ENCODE results near the gene ASTL. TPM values are rescaled to one million over a fixed set of nuclear protein-coding genes. Genes with fewer than 3 reads are reported as not detected.
"Not testable (repeated sequence)": the region's sequence is repeated elsewhere in the genome, so short reads cannot be mapped to it uniquely, and the experiment has no call there.

ASTL gene
- total RNA-seq, 1 experiment from 2014 or later, result not detected

DNA sequence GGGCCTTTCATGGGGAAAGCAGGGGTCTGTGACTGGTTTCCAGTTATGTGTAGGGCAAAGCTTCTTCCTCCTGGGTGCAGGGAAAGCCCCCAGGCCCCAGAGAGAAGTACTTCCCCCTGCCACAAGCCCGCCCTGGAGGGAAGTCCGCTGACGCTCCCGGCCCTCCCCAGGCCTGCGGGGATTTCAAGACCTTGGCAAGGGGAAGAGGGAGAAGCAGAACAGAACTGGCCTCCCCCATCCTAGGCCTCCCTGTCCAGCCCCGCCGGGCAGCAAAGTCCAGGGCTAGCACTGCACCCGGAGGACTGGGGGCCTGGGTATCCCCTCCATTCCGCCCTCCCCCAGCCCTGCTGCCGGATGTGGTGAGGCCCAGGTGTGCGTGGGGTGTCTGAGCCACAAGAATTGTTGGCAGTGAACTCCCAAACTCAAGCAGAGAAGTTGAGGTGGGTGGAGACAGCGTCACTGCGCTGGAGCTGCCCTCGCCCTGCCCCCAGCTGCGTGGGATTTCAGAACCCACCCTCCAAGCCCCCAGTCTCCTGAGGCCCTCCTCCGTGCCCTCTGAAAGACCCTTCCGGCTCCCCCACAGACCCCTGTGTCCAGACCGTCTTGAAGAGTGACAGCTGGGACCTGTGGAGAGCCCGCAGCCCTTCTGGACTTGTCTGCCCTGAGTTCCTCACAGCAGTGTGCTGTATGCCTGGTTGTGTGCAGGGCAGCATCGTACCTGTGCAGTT, 8.0 kb upstream of the ASTL start:
- DNase-seq (ENCODE audit: low read depth), result no peak

DNA sequence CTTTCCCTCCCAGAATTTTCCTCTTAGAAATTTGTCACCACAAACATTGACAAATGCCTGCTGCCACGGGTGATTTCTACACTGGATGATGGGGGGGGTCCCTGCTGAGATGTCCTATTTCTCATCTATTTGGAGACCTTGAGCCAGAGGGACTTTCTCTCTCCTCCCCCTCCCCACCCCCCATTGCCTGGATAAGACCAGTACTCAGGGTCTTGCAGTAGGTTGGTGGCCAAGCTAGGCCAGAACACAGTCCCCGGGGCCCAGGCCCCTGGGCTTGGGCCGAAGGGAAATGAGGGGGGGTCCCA, 7.5 kb upstream of the ASTL start:
- no peak for DNase-seq (ENCODE audit: low read depth)

DNA sequence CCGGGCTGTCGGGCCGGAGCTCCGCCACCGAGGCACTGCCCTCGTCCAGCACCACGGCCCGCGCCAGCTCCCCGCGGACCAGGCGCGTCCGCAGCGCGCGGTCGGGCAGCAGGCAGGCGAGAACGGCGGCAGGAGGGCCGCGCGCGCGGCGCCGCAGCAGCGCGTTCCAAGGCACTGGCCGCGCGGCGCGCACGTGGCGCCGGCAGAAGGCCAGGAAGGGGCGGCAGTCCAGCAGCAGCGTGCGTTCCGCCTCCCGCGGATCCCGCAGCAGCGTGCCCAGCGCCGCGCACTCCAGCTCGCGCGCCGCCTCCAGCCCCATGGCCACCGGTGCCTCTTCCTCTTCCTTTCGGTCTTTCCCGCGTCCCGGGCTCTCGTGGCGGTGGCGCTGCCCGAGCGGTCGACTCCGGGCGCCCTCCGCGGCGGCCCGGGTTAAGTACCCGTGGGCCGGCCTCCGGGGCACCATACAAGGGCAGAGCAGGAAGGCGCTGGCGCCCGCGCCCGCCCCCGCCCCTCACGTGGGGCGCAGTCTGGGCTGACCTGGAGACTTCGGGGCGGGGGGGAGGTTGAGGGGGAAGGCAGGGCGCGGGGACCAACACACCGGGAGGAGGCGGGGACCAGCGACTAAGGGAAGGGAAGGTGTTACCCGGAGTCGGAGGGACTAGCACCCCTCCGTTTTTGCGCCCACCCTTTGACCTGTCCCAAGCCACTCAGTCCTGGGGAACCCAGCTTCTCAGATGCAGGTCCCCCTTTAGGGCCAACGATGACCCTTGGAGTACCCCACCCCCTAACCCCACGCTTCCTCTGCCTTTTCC, 6.9 kb upstream of the ASTL start, which contains the start of gene DUSP2:
TSS of gene DUSP2 (minus strand) at position 405 of the 812 bp plus-strand sequence. CDS start at position 319, 86 bp downstream.
- peak; percentile 22 for DNase-seq (ENCODE audit: low read depth)

GRCh38 chr2:96144481-96145035, 6.3 kb upstream of the ASTL start:
- DNase-seq (ENCODE audit: low read depth), result no peak

DNA sequence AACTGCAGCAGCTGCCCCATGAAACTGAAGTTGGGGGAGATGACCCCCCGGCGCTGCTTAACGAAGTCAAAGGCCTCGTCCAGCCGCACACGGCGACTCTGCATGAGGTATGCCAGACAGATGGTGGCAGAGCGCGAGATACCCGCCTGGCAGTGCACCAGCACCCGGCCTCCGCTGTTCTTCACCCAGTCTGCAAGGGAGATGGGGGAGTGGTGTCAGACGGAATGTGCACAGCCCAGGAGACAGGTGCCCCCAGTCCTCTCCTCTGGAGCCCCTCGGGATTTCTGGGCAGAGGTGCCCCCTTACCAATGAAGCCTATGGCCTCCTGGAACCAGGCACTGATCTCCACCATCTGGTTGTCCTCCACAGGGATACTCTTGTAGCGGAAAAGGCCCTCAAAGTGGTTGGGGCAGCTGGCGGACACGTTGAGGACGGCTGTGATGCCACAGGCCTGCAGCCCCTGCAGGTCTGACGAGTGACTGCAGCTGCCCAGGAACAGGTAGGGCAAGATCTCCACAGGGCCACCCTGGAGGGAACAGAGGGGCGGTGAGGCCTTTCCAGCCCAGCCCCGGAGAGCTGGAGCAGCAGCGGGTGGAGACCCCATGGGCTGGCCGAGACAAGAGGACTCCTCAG, 5.7 kb upstream of the ASTL start:
- no peak for DNase-seq (ENCODE audit: low read depth)

DNA sequence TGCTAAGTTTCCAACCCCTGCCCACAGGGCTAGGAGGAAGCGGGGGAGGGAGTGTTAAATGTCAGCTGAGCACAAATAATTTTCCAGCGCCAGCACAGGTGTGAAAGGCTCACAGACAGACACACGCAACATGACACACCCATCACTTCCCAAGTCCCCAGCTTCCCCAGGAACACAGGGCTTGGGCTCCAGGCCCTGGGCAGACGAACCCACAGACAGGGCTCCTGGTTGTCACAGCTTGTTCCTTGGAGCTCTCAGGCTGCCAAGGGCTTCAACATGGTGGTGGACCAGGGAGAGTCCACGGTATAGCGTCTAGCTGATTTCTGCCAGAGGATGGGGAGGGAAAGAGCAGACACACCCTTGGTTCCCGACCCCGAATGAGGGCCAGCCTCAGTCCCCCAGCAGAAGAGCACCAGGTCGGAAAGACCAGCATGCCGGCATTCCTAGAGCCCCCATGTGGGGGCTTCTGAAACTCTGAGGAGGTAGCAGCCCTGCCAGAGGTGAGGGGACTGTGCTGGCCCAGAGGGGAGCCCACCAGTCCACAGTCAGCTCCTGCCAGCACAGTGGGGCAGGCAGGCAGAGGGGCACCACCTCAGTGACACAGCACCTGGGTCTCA, 5.0 kb upstream of the ASTL start:
- DNase-seq (ENCODE audit: low read depth), result no peak

- DNase-seq (ENCODE audit: low read depth), result no peak
Observed at GRCh38 chr2:96142217-96143113, 4.2 kb upstream of the ASTL start.

DNA sequence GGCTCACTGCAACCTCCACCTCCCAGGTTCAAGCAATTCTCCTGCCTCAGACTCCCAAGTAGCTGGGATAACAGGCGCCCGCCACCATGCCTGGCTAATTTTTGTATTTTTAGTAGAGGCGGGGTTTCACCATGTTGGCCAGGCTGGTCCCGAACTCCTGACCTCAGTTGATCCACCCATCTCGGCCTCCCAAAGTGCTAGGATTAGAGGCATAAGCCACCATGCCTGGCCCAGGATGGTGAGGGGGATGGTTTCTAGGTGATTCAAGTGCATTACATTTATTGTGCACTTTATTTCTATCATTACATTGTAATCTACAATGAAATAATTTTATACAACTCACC, 3.3 kb upstream of the ASTL start:
- DNase-seq (ENCODE audit: low read depth), result not testable (repeated sequence)

DNA sequence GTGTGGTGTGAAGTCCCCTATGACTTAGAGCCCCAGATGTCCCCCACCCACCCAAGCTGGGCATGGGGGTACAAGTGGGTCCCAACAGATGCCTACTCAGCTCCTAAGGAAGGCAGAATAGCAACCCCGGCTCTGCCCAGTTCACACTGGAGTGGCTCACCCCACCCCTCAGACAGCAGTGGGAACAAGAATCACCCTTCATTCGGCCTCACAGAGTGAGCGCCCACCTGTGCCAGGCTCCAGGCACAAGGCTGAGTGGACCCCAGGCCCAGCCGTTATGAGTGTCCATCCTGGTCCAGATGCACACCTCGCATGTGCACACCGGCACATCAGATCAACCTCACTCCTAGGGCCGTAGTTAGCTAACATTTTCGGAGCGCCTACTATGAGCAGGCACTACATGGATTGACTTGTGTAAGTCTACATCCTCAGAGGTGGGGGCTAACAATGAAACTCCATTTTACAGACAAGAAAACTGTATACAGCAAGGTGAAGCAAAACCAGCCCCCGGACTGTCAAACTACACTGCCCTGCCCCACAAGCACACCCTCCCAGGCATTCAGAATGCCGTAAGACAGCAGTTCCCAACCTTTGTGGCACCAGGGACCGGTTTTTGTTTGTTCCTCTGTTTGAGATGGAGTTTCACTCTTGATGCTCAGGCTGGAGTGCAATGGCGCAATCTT, 2.8 kb upstream of the ASTL start:
- DNase-seq (ENCODE audit: low read depth), result no peak

DNA sequence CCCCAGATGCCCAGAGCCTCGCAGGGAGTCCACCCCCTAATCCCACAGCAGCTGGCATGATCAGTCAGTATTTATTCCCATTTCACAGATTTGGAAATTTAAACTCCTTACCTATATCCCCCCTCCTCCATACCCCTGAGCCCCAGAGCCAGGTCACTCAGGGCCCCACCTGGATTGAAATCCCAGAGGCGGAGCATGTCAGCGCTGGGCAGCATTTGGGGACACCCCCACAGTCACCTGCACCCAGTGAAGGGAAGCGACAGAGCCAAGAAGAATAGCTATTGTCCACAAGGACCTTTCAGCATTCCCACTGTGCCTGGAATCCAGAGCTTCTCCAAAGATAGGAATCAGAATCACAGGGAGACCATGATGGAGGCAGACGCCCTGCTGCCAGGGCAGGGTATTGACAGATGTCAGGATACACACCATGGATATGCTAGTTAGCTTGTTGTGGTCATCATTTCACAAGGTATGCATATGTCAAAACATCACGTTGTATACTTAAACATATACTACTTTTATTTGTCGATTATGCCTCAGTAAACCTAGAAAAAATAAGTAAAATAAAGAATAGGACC, 968 bp upstream of the ASTL start:
- no peak for DNase-seq (ENCODE audit: low read depth)

DNA sequence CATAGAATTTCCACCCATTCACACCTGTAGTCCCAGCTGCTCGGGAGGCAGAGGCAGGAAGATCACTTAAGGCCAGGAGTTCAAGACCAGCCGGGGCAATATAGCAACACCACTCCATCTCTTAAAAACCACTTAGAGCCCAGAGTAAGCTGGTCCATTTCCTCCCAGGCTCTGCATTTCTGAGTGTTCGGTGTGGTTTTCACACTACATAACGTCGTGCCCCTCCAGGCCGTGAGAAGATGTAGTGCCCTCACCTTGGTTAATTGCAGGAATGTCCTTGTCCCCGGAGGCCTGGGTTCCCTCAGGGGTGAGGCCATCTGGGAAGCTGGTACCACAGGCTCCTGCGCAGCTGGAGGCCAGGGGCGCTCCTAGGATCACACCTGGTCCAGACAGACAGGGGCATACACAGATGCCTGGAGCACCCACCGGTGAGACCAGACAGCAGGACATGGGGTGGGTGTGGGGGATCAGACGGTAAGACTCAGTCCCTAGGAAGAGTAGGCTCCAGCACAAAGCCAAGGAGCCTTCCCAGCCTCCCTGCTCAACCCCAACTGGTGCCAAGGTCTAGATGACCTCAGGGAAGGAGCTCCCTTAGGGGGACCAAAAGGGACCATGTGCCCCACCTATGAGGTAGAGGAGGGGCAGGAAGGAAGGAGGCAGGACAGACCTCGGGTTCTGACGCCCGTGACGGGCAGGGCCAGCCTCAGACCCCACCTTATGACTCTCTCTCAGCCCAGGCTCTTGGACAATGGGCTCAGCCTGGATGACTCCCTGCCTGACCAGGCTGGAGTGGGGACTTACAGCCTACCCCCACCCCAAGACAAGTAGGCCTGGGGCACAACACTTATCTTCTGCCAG, 752 bp downstream of the ASTL start:
- no peak for DNase-seq (ENCODE audit: low read depth)

GRCh38 chr2:96136129-96136720, 2.1 kb downstream of the ASTL start:
- no peak for DNase-seq (ENCODE audit: low read depth)

DNA sequence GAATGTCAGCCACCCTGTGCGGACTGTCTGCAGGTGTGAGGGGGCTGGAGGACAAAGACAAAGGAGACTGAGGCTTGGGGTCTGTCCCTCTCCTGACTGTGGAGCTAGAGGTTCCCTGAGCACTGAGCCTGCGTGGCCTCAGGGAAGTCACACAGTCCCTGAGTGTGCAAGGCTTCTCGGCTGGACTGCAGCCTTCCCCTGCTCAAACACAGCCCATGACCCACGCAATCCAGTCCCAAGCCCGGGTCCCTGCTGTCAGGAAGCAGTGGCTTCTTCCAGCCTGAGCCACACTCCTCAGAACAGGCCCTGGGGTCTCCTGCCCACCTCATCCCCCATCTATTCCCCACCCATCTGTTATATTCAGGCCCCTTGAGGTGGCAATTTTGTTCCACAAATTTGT, 2.7 kb downstream of the ASTL start:
- DNase-seq (ENCODE audit: low read depth), result no peak

GRCh38 chr2:96135171-96135570, 3.1 kb downstream of the ASTL start:
- no peak for DNase-seq (ENCODE audit: low read depth)

- DNase-seq (ENCODE audit: low read depth), result no peak
Observed at GRCh38 chr2:96134421-96134820, 3.9 kb downstream of the ASTL start.

GRCh38 chr2:96131813-96132745, 6.2 kb downstream of the ASTL start:
- DNase-seq (ENCODE audit: low read depth), result no peak

DNA sequence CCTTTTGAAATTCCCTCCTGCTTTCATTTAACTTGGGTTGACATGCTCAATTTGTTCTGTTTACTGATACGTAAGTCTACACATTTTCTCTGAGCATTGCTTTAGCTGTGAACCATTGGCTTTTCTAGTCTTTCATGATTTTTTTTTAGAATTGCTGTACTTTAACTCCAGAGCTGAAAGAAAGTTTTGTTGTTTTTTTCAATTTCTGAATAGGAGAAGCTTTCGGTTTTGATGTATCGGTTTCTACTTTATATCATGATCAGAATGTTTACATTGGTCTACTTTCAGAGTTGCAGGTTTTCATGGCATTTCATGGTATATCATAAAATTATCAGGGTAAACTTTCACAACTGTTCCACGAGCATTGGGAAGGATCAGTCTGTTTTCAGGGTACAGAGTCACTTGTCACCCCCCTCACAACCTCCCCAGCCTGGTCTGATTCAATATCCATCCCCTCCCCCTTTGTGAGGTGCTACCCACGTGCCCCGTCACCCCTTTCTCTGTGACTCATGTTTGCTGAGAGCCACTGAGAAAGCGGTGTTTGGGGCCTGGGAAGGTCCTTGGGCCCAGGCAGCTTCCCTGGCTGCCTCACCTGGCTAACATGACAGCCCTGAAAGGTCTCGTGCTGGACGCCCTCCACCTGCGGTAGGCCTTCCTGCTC, 7.0 kb downstream of the ASTL start:
- DNase-seq (ENCODE audit: low read depth), result no peak
